ENCODE results near the gene HCRTR1. TPM values are rescaled to one million over a fixed set of nuclear protein-coding genes. Genes with fewer than 3 reads are reported as not detected.

The HCRTR1 gene
- polyA plus RNA-seq, 1 of the 3 experiments (the other 2 are of a cell fraction), result 0.03 TPM

GRCh38 chr1:31588751-31589515, 28.6 kb upstream of the HCRTR1 start:
- Histone ChIP-seq H3K27ac (ENCODE audit: low read depth in 2 of 2, low read length in 1 of 2) (no peak overlapping the region), H2AFZ (ENCODE audit: low read depth) (no peak overlapping the region), H3K36me3 (replicated peaks in 1 of 2; ENCODE audit: control insufficient read depth in 1 of 2, insufficient read depth in 2 of 2, low read length in 1 of 2) (no peaks in the 10 kb centered on the region), H4K20me1 (ENCODE audit: insufficient read depth) (no peaks in the 10 kb centered on the region), H3K79me2 (ENCODE audit: insufficient read depth) (no peaks in the 10 kb centered on the region), H3K9ac (no peak overlapping the region), H3F3A (replicated peaks; ENCODE audit: insufficient read depth) (no peaks in the 10 kb centered on the region), H3K27me3 (ENCODE audit: insufficient read depth) (no peaks in the 10 kb centered on the region), H3K9me2 (no peaks in the 10 kb centered on the region), H3K4me1 (ENCODE audit: control insufficient read depth in 1 of 2, insufficient read depth in 2 of 2, low read depth in 1 of 2, low read length in 1 of 2) (peaks cover 10 to 12% of the 10 kb centered on the region in 2 experiments; a peak in 3 of 4 replicates), H3K9me3 (no peaks in the 10 kb centered on the region), H3K4me2 (no peak overlapping the region), H3K4me3 (ENCODE audit: low read depth in 2 of 2, low read length in 1 of 2) (no peak overlapping the region)
- DNase-seq, result no peak
- TF ChIP-seq IRF3 (IDR thresholded peaks at IDR 0.05; ENCODE audit: low read depth, low read length), result no peak
- TF ChIP-seq YY1 (IDR thresholded peaks at IDR 0.05; ENCODE audit: low read depth), result no peak
- no peak for TF ChIP-seq GATA2 (CRISPR knock-in tag; IDR thresholded peaks at IDR 0.05)
- TF ChIP-seq CTCF (IDR thresholded peaks at IDR 0.05), result no peak
- no peak for TF ChIP-seq MAX (IDR thresholded peaks at IDR 0.05; ENCODE audit: low read depth)
- no peak for TF ChIP-seq MEF2A (IDR thresholded peaks at IDR 0.05; ENCODE audit: borderline replicate concordance, low read depth)
- TF ChIP-seq USF1 (IDR thresholded peaks at IDR 0.05; ENCODE audit: borderline replicate concordance, low read depth), result no peak
- no peak for TF ChIP-seq MXI1 (IDR thresholded peaks at IDR 0.05; ENCODE audit: low read depth, low read length)
- TF ChIP-seq SMC3 (IDR thresholded peaks at IDR 0.05; ENCODE audit: low read depth, low read length), result no peak
- no peak for TF ChIP-seq ZBTB33 (IDR thresholded peaks at IDR 0.05; ENCODE audit: borderline replicate concordance, low read depth)
- WGBS (ENCODE audit: low lambda C conversion rate), result 94% methylated on average over 22 of the region's 62 CpGs
- POLR2A ChIA-PET, result no interaction called here
- CTCF ChIA-PET, result interaction anchor here (1.2 to 2.3 kb wide), 6 partner anchors 8 to 195 kb away, joined by 3 to 8 read pairs (median 4); no protein-coding TSS in a partner anchor
